Measurements from ENCODE around the gene CUTC. TPM values are rescaled to one million over a fixed set of nuclear protein-coding genes. Genes with fewer than 3 reads are reported as not detected.

CUTC gene
- total RNA-seq, 1 experiment from 2014 or later: 21.6 TPM

GRCh38 chr10:99766302-99766681 is 34.3 kb downstream of the CUTC start:
- H3K27ac ChIP-seq (ENCODE audit: insufficient read length, low read depth, low read length): no peak overlapping the region
- H3K4me2 ChIP-seq (ENCODE audit: insufficient read depth, insufficient read length, low read length): no peak overlapping the region
- H3T11ph ChIP-seq (ENCODE audit: low read length): no peak overlapping the region
- H3K79me1 ChIP-seq (ENCODE audit: insufficient read depth, low read depth, low read length, poor library complexity, severe bottlenecking): no peaks in the 10 kb centered on the region
- H2BK15ac ChIP-seq (ENCODE audit: low read depth, low read length): no peak overlapping the region
- no peak overlapping the region for H4K8ac ChIP-seq (replicated peaks; ENCODE audit: insufficient read length, low read depth, low read length)
- no peak overlapping the region for H2BK120ac ChIP-seq (ENCODE audit: low read depth, low read length, poor library complexity, severe bottlenecking)
- H2AFZ ChIP-seq (ENCODE audit: low read length): no peak overlapping the region
- H2BK5ac ChIP-seq (ENCODE audit: insufficient read length, low read length): no peak overlapping the region
- no peak for DNase-seq
- H2AK5ac ChIP-seq (ENCODE audit: insufficient read length, low read length): no peak overlapping the region
- peaks cover 0 to 5% (median 0%) of the 10 kb centered on the region in 3 experiments; a peak in 2 of 7 replicates for H3K36me3 Mint-ChIP-seq (ENCODE audit: insufficient read depth in 1 of 3, low read depth in 3 of 3)
- H3K4me1 Mint-ChIP-seq: no peaks in the 10 kb centered on the region
- H3K4me3 Mint-ChIP-seq: no peak overlapping the region
- no peak overlapping the region for H3K4ac ChIP-seq (ENCODE audit: low read depth, low read length)
- WGBS (ENCODE audit: extremely low coverage, insufficient read length, low lambda C conversion rate): no CpG with 5 or more reads among the region's 8 CpGs
- H4K5ac ChIP-seq (ENCODE audit: insufficient read length, low read depth, low read length): no peak overlapping the region
- no peak overlapping the region for H2BK12ac ChIP-seq (ENCODE audit: insufficient read length, low read depth, low read length)
- no peak overlapping the region for H3K56ac ChIP-seq (ENCODE audit: insufficient read length, low read depth, low read length)
- H3K14ac ChIP-seq (ENCODE audit: insufficient read depth, low read length): no peak overlapping the region
- no peaks in the 10 kb centered on the region for H3K27me3 ChIP-seq (ENCODE audit: insufficient read depth, low read length)
- no peak overlapping the region for H2BK20ac ChIP-seq (ENCODE audit: low read depth, low read length, poor library complexity, severe bottlenecking)
- no peak overlapping the region for H3K23ac ChIP-seq (ENCODE audit: insufficient read length, low read depth, low read length)
- no peak overlapping the region for H3K9ac ChIP-seq (ENCODE audit: extremely low read depth, insufficient read length, low read length)
- H3K9me3 ChIP-seq (ENCODE audit: control insufficient read depth, low read depth, low read length): no peaks in the 10 kb centered on the region
- no peak overlapping the region for H3K18ac ChIP-seq (ENCODE audit: insufficient read length, low read depth, low read length)
- no peaks in the 10 kb centered on the region for H3K23me2 ChIP-seq (ENCODE audit: insufficient read length, low read depth, low read length, poor library complexity, severe bottlenecking)
- H3K4me1 ChIP-seq (ENCODE audit: insufficient read depth, low read length): no peaks in the 10 kb centered on the region
- no peaks in the 10 kb centered on the region for H3K9me3 Mint-ChIP-seq
- H3K27me3 Mint-ChIP-seq (ENCODE audit: low read depth): no peaks in the 10 kb centered on the region
- TF ChIP-seq CTCF (conservative IDR thresholded peaks at IDR 0.05): no peak
- H3K27ac Mint-ChIP-seq: no peak overlapping the region
- H4K20me1 ChIP-seq (ENCODE audit: control insufficient read depth, insufficient read depth, insufficient read length): no peaks in the 10 kb centered on the region
- H4K91ac ChIP-seq (ENCODE audit: insufficient read length, low read depth, low read length): no peak overlapping the region
- no peaks in the 10 kb centered on the region for H3K79me2 ChIP-seq (ENCODE audit: insufficient read depth, low read length)

All from H9 (cell line).